ENCODE results near the gene VWA5B2. TPM values are rescaled to one million over a fixed set of nuclear protein-coding genes. Genes with fewer than 3 reads are reported as not detected.

VWA5B2 gene
- total and polyA plus RNA-seq, 2 of the 13 experiments (the other 11 are each of a cell fraction or from before 2014, with no cell fraction given): 0.03 to 0.04 TPM

GRCh38 chr3:184248454-184249411 is 19.3 kb downstream of the VWA5B2 start, which contains the start of gene ALG3 (continued):
- TF ChIP-seq ZBTB39 (CRISPR knock-in tag; IDR thresholded peaks at IDR 0.05) (0 out of 2 replicates have a peak, but pooled peaks have one; percentile 29), CERS6 (CRISPR knock-in tag; IDR thresholded peaks at IDR 0.05) (no peak), CBFB (CRISPR knock-in tag; IDR thresholded peaks at IDR 0.05) (peak; percentile 93), KDM6A (CRISPR knock-in tag; IDR thresholded peaks at IDR 0.05; ENCODE audit: low read depth) (no peak), ZMAT3 (CRISPR knock-in tag; conservative IDR thresholded peaks at IDR 0.05) (peak; percentile 67), THAP9 (CRISPR knock-in tag; IDR thresholded peaks at IDR 0.05; ENCODE audit: borderline replicate concordance) (peak; percentile 84; the same call in 1 of the 2 replicates), PHF20 (CRISPR knock-in tag; IDR thresholded peaks at IDR 0.05) (peak; percentile 82), GABPB1 (CRISPR knock-in tag; IDR thresholded peaks at IDR 0.05) (peak; percentile 94), ZNF605 (CRISPR knock-in tag; IDR thresholded peaks at IDR 0.05) (0 out of 2 replicates have a peak, but pooled peaks have one; percentile 8), JARID2 (CRISPR knock-in tag; IDR thresholded peaks at IDR 0.05; ENCODE audit: insufficient replicate concordance) (no peak), ZNF761 (CRISPR knock-in tag; conservative IDR thresholded peaks at IDR 0.05) (0 out of 2 replicates have a peak, but pooled peaks have one; percentile 53), RAD51 (IDR thresholded peaks at IDR 0.05; ENCODE audit: borderline replicate concordance) (no peak), ZNF451 (CRISPR knock-in tag; IDR thresholded peaks at IDR 0.05) (no peak), ZBTB3 (CRISPR knock-in tag; IDR thresholded peaks at IDR 0.05; ENCODE audit: borderline replicate concordance, low read depth) (peak; percentile 54; the same call in 1 of the 2 replicates)
- TF ChIP-seq, protein P1, sequence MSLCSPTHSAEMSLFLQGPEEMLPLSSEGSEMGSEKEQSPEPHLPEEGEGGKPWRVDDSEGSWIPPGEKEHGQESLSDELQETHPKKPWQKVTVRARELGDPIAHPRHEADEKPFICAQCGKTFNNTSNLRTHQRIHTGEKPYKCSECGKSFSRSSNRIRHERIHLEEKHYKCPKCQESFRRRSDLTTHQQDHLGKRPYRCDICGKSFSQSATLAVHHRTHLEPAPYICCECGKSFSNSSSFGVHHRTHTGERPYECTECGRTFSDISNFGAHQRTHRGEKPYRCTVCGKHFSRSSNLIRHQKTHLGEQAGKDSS (CRISPR knock-in tag; IDR thresholded peaks at IDR 0.05; ENCODE audit: borderline replicate concordance, low read depth): peak; percentile 51; the same call in 1 of the 2 replicates

Data from HepG2 (cell line).